WI38 (cell line): ENCODE measurements around the gene PMEPA1.

ENCODE experiments used
- H3K4me3 ChIP-seq: 2 replicates; pipeline ENCODE4 v1.5.1; 2011; ENCODE audit warnings: low read depth, mild to moderate bottlenecking, control low read depth, low read length
- CTCF ChIP-seq: IDR thresholded peaks from 2 replicates; pipeline ENCODE4 v1.5.1; 2012; ENCODE audit warnings: low read depth, mild to moderate bottlenecking, control low read depth, low read length

Gene PMEPA1

GRCh38 chr20:57625181-57625958 lies 84.4 kb downstream of the PMEPA1 start:
- TF ChIP-seq CTCF = no peak
- H3K4me3 ChIP-seq = no peak overlapping the region

- no peak overlapping the region for H3K4me3 ChIP-seq
- no peak for TF ChIP-seq CTCF
Observed at GRCh38 chr20:57624124-57624523, 85.7 kb downstream of the PMEPA1 start.

GRCh38 chr20:57622579-57623381 lies 87.0 kb downstream of the PMEPA1 start:
- peak; percentile 66 for TF ChIP-seq CTCF
- H3K4me3 ChIP-seq = no peak overlapping the region

GRCh38 chr20:57622201-57622570 lies 87.6 kb downstream of the PMEPA1 start:
- no peak overlapping the region for H3K4me3 ChIP-seq
- no peak for TF ChIP-seq CTCF

- no peak overlapping the region for H3K4me3 ChIP-seq
- TF ChIP-seq CTCF = no peak
Observed at GRCh38 chr20:57621421-57622200, 88.2 kb downstream of the PMEPA1 start.

GRCh38 chr20:57620999-57621398 lies 88.8 kb downstream of the PMEPA1 start:
- TF ChIP-seq CTCF = no peak
- H3K4me3 ChIP-seq = no peak overlapping the region
